HCT116 (cell line): ENCODE data around the gene PFKFB2. TPM values are rescaled to one million over a fixed set of nuclear protein-coding genes. Genes with fewer than 3 reads are reported as not detected.
A peak's percentile ranks its signal among the peaks of the same experiment; 100 is the strongest.

ENCODE experiments used
- ATAC-seq: fragments of 200-7000 bp; cut with Tn5 transposase; 2 replicates; pipeline ENCODE4 v1.9.1; 2020; ENCODE audit warnings: mild to moderate bottlenecking, moderate library complexity
- BruUV-seq: library from RNA; stranded (reverse); fragments of 400-500 nt; replicated peaks from 2 replicates; lab custom pipeline; 2021; lab: Mats Ljungman, UMichigan
- CTCF ChIA-PET: fragments of 300-600 bp; sonication (Branson Sonifier 250); formaldehyde crosslinking; loops from one replicate; lab custom pipeline; 2021; ENCODE audit warnings: antibody characterized with exemption; lab: Charles Lee
- POLR2A ChIA-PET: fragments of 300-600, 350-600 bp; sonication (Branson Sonifier 250); formaldehyde crosslinking; loops from one replicate; lab custom pipeline; 2021; ENCODE audit warnings: antibody characterized with exemption; lab: Charles Lee
- RAD21 ChIA-PET, 2 experiments: fragments of 300-600 bp; sonication (Branson Sonifier 250); formaldehyde crosslinking; loops; one replicate each; lab custom pipeline; 2023; ENCODE audit warnings: low total read pairs in 2 of 2; ENCODE audit not compliant: uncharacterized antibody in 2 of 2, unreplicated experiment in 2 of 2, low non-redundant PET in 1 of 2; lab: Charles Lee
- DNase-seq: peaks from one replicate; pipeline ENCODE4 v3.0.0-alpha.2; 2010; ENCODE audit warnings: low read depth, low spot score
- H2AFZ ChIP-seq: fragments of 200-600 bp; shearing (Covaris generic), sonication (generic); 2 replicates; pipeline ENCODE4 v1.6.1; 2017; ENCODE audit warnings: low read depth, mixed run types, mixed read lengths, antibody characterized with exemption, low read length; ENCODE audit not compliant: poor library complexity, severe bottlenecking
- H3K27ac ChIP-seq: 2 replicates; pipeline ENCODE4 v1.5.1; 2012; ENCODE audit warnings: low read depth, low read length
- H3K27me3 ChIP-seq: fragments of 200-600 bp; sonication (generic); 2 replicates; pipeline ENCODE4 v1.6.1; 2016; ENCODE audit warnings: mixed run types, low read length, mixed read lengths; ENCODE audit not compliant: insufficient read depth
- H3K36me3 ChIP-seq, 2 experiments: fragments of 200-500 bp in 1 of 2; fragments of 200-600 bp in 1 of 2; sonication (Bioruptor generic) in 1 of 2; sonication (generic) in 1 of 2; 2 replicates each; pipeline versions ENCODE4 v1.5.1 to v1.6.1; 2014 to 2016; ENCODE audit warnings: low read length in 2 of 2, inconsistent platforms in 1 of 2, mixed read lengths in 1 of 2, mixed run types in 1 of 2; ENCODE audit not compliant: insufficient read depth in 2 of 2, control insufficient read depth in 1 of 2
- H3K4me1 ChIP-seq, 2 experiments: fragments of 200-600 bp in 1 of 2; sonication (generic) in 1 of 2; 2 replicates each; pipeline versions ENCODE4 v1.5.1 to v1.6.1; 2012 to 2017; ENCODE audit warnings: low read length in 2 of 2, inconsistent platforms in 1 of 2, mild to moderate bottlenecking in 1 of 2, mixed read lengths in 1 of 2, mixed run types in 1 of 2, moderate library complexity in 1 of 2; ENCODE audit not compliant: insufficient read depth in 2 of 2, control insufficient read depth in 1 of 2
- H3K4me2 ChIP-seq: fragments of 200-600 bp; sonication (generic); 2 replicates; pipeline ENCODE4 v1.6.1; 2017; ENCODE audit warnings: mixed run types, low read length, mixed read lengths
- H3K4me3 ChIP-seq, 2 experiments: fragments of 200-600 bp in 1 of 2; sonication (generic) in 1 of 2; replicated peaks in 1 of 2; 2 replicates each; pipeline ENCODE4 v1.5.1; 2011 to 2016; ENCODE audit warnings: low read length in 2 of 2, control low read depth in 1 of 2, low read depth in 1 of 2, mild to moderate bottlenecking in 1 of 2, mixed read lengths in 1 of 2, mixed run types in 1 of 2
- H3K79me2 ChIP-seq: fragments of 200-600 bp; sonication (generic); 2 replicates; pipeline ENCODE4 v1.6.1; 2017; ENCODE audit warnings: mild to moderate bottlenecking, mixed run types, low read length, moderate library complexity, mixed read lengths; ENCODE audit not compliant: insufficient read depth
- H3K9ac ChIP-seq: fragments of 200-600 bp; sonication (generic); 2 replicates; pipeline ENCODE4 v1.6.1; 2016; ENCODE audit warnings: low read length, mixed read lengths
- H3K9me2 ChIP-seq: fragments of 200-600 bp; sonication (generic), shearing (Covaris generic); 2 replicates; pipeline ENCODE4 v1.6.1; 2017; ENCODE audit warnings: mixed run types, mild to moderate bottlenecking, moderate library complexity; ENCODE audit not compliant: insufficient read depth
- H3K9me3 ChIP-seq, 2 experiments: fragments of 200-500 bp in 1 of 2; fragments of 200-600 bp in 1 of 2; sonication (Bioruptor generic) in 1 of 2; sonication (generic) in 1 of 2; 2 replicates each; pipeline ENCODE4 v1.6.1; 2014 to 2017; ENCODE audit warnings: low read length in 2 of 2, mixed read lengths in 2 of 2, inconsistent platforms in 1 of 2, low read depth in 1 of 2, mild to moderate bottlenecking in 1 of 2, mixed run types in 1 of 2, moderate library complexity in 1 of 2; ENCODE audit not compliant: control insufficient read depth in 1 of 2, insufficient read depth in 1 of 2
- H4K20me1 ChIP-seq: fragments of 200-600 bp; sonication (generic), shearing (Covaris generic); 2 replicates; pipeline ENCODE4 v1.6.1; 2017; ENCODE audit warnings: mixed run types, mild to moderate bottlenecking, moderate library complexity; ENCODE audit not compliant: insufficient read depth
- EGR1 ChIP-seq: IDR thresholded peaks from 2 replicates; pipeline ENCODE4 v1.6.1; 2012; ENCODE audit warnings: low read depth
- ELF1 ChIP-seq: IDR thresholded peaks from 2 replicates; pipeline ENCODE4 v1.6.1; 2012; ENCODE audit warnings: low read depth, borderline replicate concordance
- EZH2 ChIP-seq: fragments of 200-600 bp; sonication (generic); IDR thresholded peaks from 2 replicates; pipeline ENCODE4 v1.6.1; 2017; ENCODE audit warnings: antibody characterized with exemption, mixed run types
- EZH2phosphoT487 ChIP-seq: fragments of 200-600 bp; IDR thresholded peaks from 2 replicates; pipeline ENCODE4 v1.6.1; 2018; ENCODE audit warnings: antibody characterized with exemption, borderline replicate concordance
- FOSL1 ChIP-seq: IDR thresholded peaks from 2 replicates; pipeline ENCODE4 v1.6.1; 2012; ENCODE audit warnings: low read depth
- POLR2A ChIP-seq: IDR thresholded peaks from 2 replicates; pipeline ENCODE4 v1.7.0; 2011; ENCODE audit warnings: borderline replicate concordance; ENCODE audit not compliant: insufficient read depth, insufficient read length; ENCODE audit errors: extremely low read depth
- RAD21 ChIP-seq: IDR thresholded peaks from 2 replicates; pipeline ENCODE4 v1.6.1; 2012; ENCODE audit warnings: low read depth, mild to moderate bottlenecking
- SIN3A ChIP-seq: IDR thresholded peaks from 2 replicates; pipeline ENCODE4 v1.6.1; 2012; ENCODE audit warnings: low read depth
- SP1 ChIP-seq: IDR thresholded peaks from 2 replicates; pipeline ENCODE4 v1.6.1; 2012; ENCODE audit warnings: low read depth
- SRF ChIP-seq: IDR thresholded peaks from 2 replicates; pipeline ENCODE4 v1.6.1; 2012; ENCODE audit warnings: low read depth
- ZNF274 ChIP-seq: fragments of 200-500 bp; sonication (Bioruptor generic); IDR thresholded peaks from 2 replicates; pipeline ENCODE4 v1.6.1; 2014; ENCODE audit warnings: mild to moderate bottlenecking, low read depth, low read length, inconsistent platforms
- intact Hi-C: fragments of 100-400 bp; cut with micrococcal nuclease; formaldehyde crosslinking; loops from 2 replicates; pipeline ENCODE4 v1.10.0; 2022
- total RNA-seq: library from RNA; stranded (reverse); gene quantifications from one replicate; pipeline ENCODE4 v1.2.1, GENCODE V29; 2021; ENCODE audit not compliant: unreplicated experiment
- TF ChIP-seq, protein P1 (sequence below): IDR thresholded peaks from 2 replicates; pipeline ENCODE4 v1.6.1; 2012
- TF ChIP-seq, protein P2 (sequence below): IDR thresholded peaks from 2 replicates; pipeline ENCODE4 v1.6.1; 2012; ENCODE audit warnings: low read depth

The PFKFB2 gene
- total RNA-seq, 1 experiment from 2014 or later = 13.9 TPM

DNA sequence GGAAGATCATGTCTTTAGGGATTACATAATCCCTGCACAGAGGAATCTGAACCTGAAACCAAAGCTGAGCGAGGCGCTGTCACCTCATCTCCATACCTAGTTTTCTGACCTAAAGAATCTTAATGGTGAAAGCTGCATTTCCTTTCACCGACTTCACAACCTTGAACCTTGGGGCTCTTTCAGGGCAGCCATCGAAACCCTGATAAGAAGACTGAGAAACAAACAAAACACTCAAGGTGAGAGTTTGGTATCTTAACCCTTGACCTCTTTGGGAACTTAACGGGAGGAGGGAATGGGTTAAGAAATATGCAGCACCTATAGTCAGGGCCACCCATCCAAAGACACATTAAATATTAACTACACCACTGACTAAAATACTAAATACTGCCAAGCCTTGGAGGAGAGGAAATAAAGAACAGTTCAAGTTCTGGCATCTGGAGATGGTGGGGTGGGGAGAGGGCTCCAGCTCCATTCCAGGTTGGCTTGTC is 22.5 kb upstream of the PFKFB2 start:
- no peaks in the 10 kb centered on the region for H3K27me3 ChIP-seq
- TF ChIP-seq SRF (no peak), EZH2 (no peak)
- TF ChIP-seq, all 23 proteins: peak for 0
- H3K79me2 ChIP-seq = peaks cover 3% of the 10 kb centered on the region; the same call in 1 of the 2 replicates
- CTCF ChIA-PET = no interaction called here
- DNase-seq (no peak), ATAC-seq (no peak)
- POLR2A ChIA-PET = no interaction called here
- no peaks in the 10 kb centered on the region for H3K9me3 ChIP-seq
- peak overlapping the region; percentile 68 for H3K4me2 ChIP-seq
- no peaks in the 10 kb centered on the region for H3K9me2 ChIP-seq
- no peaks in the 10 kb centered on the region for H4K20me1 ChIP-seq
- BruUV-seq = no TSS peak
- peak overlapping the region in 1 of 2 experiments; percentile 55; a peak in 1 of 4 replicates for H3K4me3 ChIP-seq
- peak overlapping the region; percentile 54 for H3K9ac ChIP-seq
- H3K27ac ChIP-seq = no peak overlapping the region
- peaks cover 45 to 100% of the 10 kb centered on the region in 2 experiments for H3K4me1 ChIP-seq
- RAD21 ChIA-PET = no interaction called here
- H2AFZ ChIP-seq = no peak overlapping the region
- no peaks in the 10 kb centered on the region for H3K36me3 ChIP-seq
- intact Hi-C loops = no loop called here

DNA sequence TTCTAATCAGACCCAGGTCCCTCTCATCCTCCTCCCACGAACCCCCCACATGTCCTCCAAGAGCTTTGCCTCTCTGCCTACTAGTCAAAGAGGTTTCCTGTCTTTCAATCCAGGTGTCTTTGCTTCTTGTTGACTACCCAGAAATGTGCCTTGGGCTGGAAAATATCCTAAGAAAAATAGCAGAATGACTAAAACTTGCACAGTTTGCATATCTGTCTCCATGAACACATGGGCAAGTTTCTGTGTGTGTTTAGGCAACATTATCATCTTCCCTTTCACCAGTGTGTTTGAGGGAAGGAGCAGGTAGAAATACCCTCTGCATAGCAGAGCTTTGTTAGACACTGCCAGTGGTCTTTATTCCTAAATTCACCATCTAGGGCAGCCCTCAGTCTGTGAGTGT is 22.1 kb upstream of the PFKFB2 start:
- H4K20me1 ChIP-seq = no peaks in the 10 kb centered on the region
- no peaks in the 10 kb centered on the region for H3K36me3 ChIP-seq
- BruUV-seq = no TSS peak
- no peak overlapping the region for H3K27ac ChIP-seq
- RAD21 ChIA-PET = no interaction called here
- ATAC-seq = no peak
- intact Hi-C loops = no loop called here
- H3K4me3 ChIP-seq = peak overlapping the region in 1 of 2 experiments; percentile 55; a peak in 2 of 4 replicates
- TF ChIP-seq SIN3A = no peak
- no peak for TF ChIP-seq SP1
- TF ChIP-seq ZNF274 = no peak
- no peak for TF ChIP-seq ELF1
- TF ChIP-seq, protein P1, sequence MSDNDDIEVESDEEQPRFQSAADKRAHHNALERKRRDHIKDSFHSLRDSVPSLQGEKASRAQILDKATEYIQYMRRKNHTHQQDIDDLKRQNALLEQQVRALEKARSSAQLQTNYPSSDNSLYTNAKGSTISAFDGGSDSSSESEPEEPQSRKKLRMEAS = no peak
- no peak for TF ChIP-seq EZH2phosphoT487
- TF ChIP-seq EGR1 = no peak
- TF ChIP-seq FOSL1 = no peak
- TF ChIP-seq, protein P2, sequence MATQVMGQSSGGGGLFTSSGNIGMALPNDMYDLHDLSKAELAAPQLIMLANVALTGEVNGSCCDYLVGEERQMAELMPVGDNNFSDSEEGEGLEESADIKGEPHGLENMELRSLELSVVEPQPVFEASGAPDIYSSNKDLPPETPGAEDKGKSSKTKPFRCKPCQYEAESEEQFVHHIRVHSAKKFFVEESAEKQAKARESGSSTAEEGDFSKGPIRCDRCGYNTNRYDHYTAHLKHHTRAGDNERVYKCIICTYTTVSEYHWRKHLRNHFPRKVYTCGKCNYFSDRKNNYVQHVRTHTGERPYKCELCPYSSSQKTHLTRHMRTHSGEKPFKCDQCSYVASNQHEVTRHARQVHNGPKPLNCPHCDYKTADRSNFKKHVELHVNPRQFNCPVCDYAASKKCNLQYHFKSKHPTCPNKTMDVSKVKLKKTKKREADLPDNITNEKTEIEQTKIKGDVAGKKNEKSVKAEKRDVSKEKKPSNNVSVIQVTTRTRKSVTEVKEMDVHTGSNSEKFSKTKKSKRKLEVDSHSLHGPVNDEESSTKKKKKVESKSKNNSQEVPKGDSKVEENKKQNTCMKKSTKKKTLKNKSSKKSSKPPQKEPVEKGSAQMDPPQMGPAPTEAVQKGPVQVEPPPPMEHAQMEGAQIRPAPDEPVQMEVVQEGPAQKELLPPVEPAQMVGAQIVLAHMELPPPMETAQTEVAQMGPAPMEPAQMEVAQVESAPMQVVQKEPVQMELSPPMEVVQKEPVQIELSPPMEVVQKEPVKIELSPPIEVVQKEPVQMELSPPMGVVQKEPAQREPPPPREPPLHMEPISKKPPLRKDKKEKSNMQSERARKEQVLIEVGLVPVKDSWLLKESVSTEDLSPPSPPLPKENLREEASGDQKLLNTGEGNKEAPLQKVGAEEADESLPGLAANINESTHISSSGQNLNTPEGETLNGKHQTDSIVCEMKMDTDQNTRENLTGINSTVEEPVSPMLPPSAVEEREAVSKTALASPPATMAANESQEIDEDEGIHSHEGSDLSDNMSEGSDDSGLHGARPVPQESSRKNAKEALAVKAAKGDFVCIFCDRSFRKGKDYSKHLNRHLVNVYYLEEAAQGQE = no peak
- TF ChIP-seq POLR2A = no peak
- no peak for TF ChIP-seq RAD21
- TF ChIP-seq, all 23 proteins: peak for 0
- Histone ChIP-seq H3K4me1 (peaks cover 40 to 96% of the 10 kb centered on the region in 2 experiments), H3K4me2 (peak overlapping the region; percentile 68), H3K9me3 (no peaks in the 10 kb centered on the region), H2AFZ (no peak overlapping the region), H3K79me2 (peaks cover 3% of the 10 kb centered on the region; the same call in 1 of the 2 replicates), H3K9ac (peak overlapping the region; percentile 54), H3K9me2 (no peaks in the 10 kb centered on the region), H3K27me3 (no peaks in the 10 kb centered on the region)
- DNase-seq = no peak
- CTCF ChIA-PET = no interaction called here
- POLR2A ChIA-PET = no interaction called here
